Activated CD4-positive, alpha-beta memory T cell treated with anti-CD3 and anti-CD28 coated beads, Interleukin-2, amount 10 ng/mL, durations not matched to agents 7 days and 5 days (primary cell): ENCODE results near the gene MBNL1. TPM values are rescaled to one million over a fixed set of nuclear protein-coding genes. Genes with fewer than 3 reads are reported as not detected.

Source experiments
- CTCF ChIA-PET: fragments of 350-600 bp; sonication (Branson Sonifier 250); formaldehyde crosslinking; loops from one replicate; lab custom pipeline; 2021; ENCODE audit warnings: antibody characterized with exemption, inconsistent platforms; lab: Charles Lee
- POLR2A ChIA-PET: fragments of 350-600 bp; sonication (Branson Sonifier 250); formaldehyde crosslinking; loops from one replicate; lab custom pipeline; 2021; ENCODE audit warnings: antibody characterized with exemption; lab: Charles Lee
- DNase-seq: peaks from one replicate; pipeline ENCODE4 v3.0.0-alpha.2; 2020
- H3K27ac Mint-ChIP-seq: one replicate; pipeline ENCODE4 v1.8.0; 2021; ENCODE audit warnings: mild to moderate bottlenecking, mixed read lengths
- H3K27me3 Mint-ChIP-seq: one replicate; pipeline ENCODE4 v1.8.0; 2021; ENCODE audit warnings: mixed read lengths
- H3K36me3 Mint-ChIP-seq: one replicate; pipeline ENCODE4 v1.8.0; 2021; ENCODE audit warnings: low read depth, mixed read lengths
- H3K4me1 Mint-ChIP-seq: one replicate; pipeline ENCODE4 v1.8.0; 2021; ENCODE audit warnings: mixed read lengths
- H3K4me3 Mint-ChIP-seq: one replicate; pipeline ENCODE4 v1.8.0; 2021; ENCODE audit warnings: mild to moderate bottlenecking, mixed read lengths
- H3K9me3 Mint-ChIP-seq: one replicate; pipeline ENCODE4 v1.8.0; 2021; ENCODE audit warnings: mixed read lengths
- total RNA-seq, 2 experiments: library from RNA; stranded (reverse); gene quantifications; one replicate each; pipeline ENCODE4 v1.2.3, GENCODE V29; 2021

MBNL1 gene
- total RNA-seq, 2 experiments from 2014 or later, result 289 to 305 TPM

GRCh38 chr3:152348436-152349177 lies 79.9 kb downstream of the MBNL1 start:
- DNase-seq, result no peak
- H3K4me1 Mint-ChIP-seq, result peaks cover 26% of the 10 kb centered on the region
- CTCF ChIA-PET, result no interaction called here
- no peak overlapping the region for H3K4me3 Mint-ChIP-seq
- no peak overlapping the region for H3K27ac Mint-ChIP-seq
- POLR2A ChIA-PET, result no interaction called here
- no peaks in the 10 kb centered on the region for H3K9me3 Mint-ChIP-seq
- peaks cover 29% of the 10 kb centered on the region for H3K36me3 Mint-ChIP-seq
- H3K27me3 Mint-ChIP-seq, result no peaks in the 10 kb centered on the region

- no peaks in the 10 kb centered on the region for H3K9me3 Mint-ChIP-seq
- H3K4me1 Mint-ChIP-seq, result peaks cover 30% of the 10 kb centered on the region
- ChIA-PET CTCF (no interaction called here), POLR2A (no interaction called here)
- no peak overlapping the region for H3K27ac Mint-ChIP-seq
- DNase-seq, result no peak
- peaks cover 33% of the 10 kb centered on the region for H3K36me3 Mint-ChIP-seq
- H3K27me3 Mint-ChIP-seq, result no peaks in the 10 kb centered on the region
- no peak overlapping the region for H3K4me3 Mint-ChIP-seq
Observed at GRCh38 chr3:152349392-152349791, 80.7 kb downstream of the MBNL1 start.

GRCh38 chr3:152350139-152350538 lies 81.4 kb downstream of the MBNL1 start:
- Mint-ChIP-seq H3K4me3 (no peak overlapping the region), H3K4me1 (peaks cover 31% of the 10 kb centered on the region), H3K9me3 (no peaks in the 10 kb centered on the region), H3K36me3 (peaks cover 33% of the 10 kb centered on the region), H3K27ac (no peak overlapping the region), H3K27me3 (no peaks in the 10 kb centered on the region)
- ChIA-PET POLR2A (no interaction called here), CTCF (no interaction called here)
- DNase-seq, result no peak

- Mint-ChIP-seq H3K4me3 (no peak overlapping the region), H3K27ac (no peak overlapping the region)
Observed at GRCh38 chr3:152350776-152351175, 82.0 kb downstream of the MBNL1 start.

GRCh38 chr3:152352554-152352953 lies 83.8 kb downstream of the MBNL1 start:
- POLR2A ChIA-PET, result interaction anchor here (0.5 to 1.6 kb wide), 3 partner anchors 9 to 87 kb away, joined by 3 to 4 read pairs (median 3); no protein-coding TSS in a partner anchor
- CTCF ChIA-PET, result interaction anchor here (1.2 kb wide), 1 partner anchor 280 kb away, joined by 4 read pairs; no protein-coding TSS in a partner anchor
- H3K27ac Mint-ChIP-seq, result peak overlapping the region; percentile 12
- no peak overlapping the region for H3K4me3 Mint-ChIP-seq
- peaks cover 38% of the 10 kb centered on the region for H3K36me3 Mint-ChIP-seq
- DNase-seq, result no peak
- H3K9me3 Mint-ChIP-seq, result no peaks in the 10 kb centered on the region
- H3K27me3 Mint-ChIP-seq, result no peaks in the 10 kb centered on the region
- peaks cover 43% of the 10 kb centered on the region for H3K4me1 Mint-ChIP-seq

More at GRCh38 chr3:152350776-152351175, 82.0 kb downstream of the MBNL1 start:
- ChIA-PET POLR2A (no interaction called here), CTCF (no interaction called here)
- Mint-ChIP-seq H3K36me3 (peaks cover 33% of the 10 kb centered on the region), H3K9me3 (no peaks in the 10 kb centered on the region), H3K4me1 (peaks cover 34% of the 10 kb centered on the region), H3K27me3 (no peaks in the 10 kb centered on the region)
- DNase-seq, result no peak

- H3K9me3 Mint-ChIP-seq, result no peaks in the 10 kb centered on the region
- POLR2A ChIA-PET, result no interaction called here
- H3K4me3 Mint-ChIP-seq, result no peak overlapping the region
- H3K27ac Mint-ChIP-seq, result no peak overlapping the region
- CTCF ChIA-PET, result no interaction called here
- no peaks in the 10 kb centered on the region for H3K27me3 Mint-ChIP-seq
- H3K4me1 Mint-ChIP-seq, result peaks cover 50% of the 10 kb centered on the region
- peaks cover 42% of the 10 kb centered on the region for H3K36me3 Mint-ChIP-seq
- DNase-seq, result no peak
Observed at GRCh38 chr3:152353578-152353977, 84.8 kb downstream of the MBNL1 start.

GRCh38 chr3:152355744-152356665 lies 87.3 kb downstream of the MBNL1 start:
- DNase-seq, result no peak
- Mint-ChIP-seq H3K4me3 (no peak overlapping the region), H3K4me1 (peaks cover 58% of the 10 kb centered on the region), H3K36me3 (peaks cover 51% of the 10 kb centered on the region), H3K27me3 (no peaks in the 10 kb centered on the region), H3K27ac (no peak overlapping the region), H3K9me3 (no peaks in the 10 kb centered on the region)
- CTCF ChIA-PET, result no interaction called here
- POLR2A ChIA-PET, result no interaction called here

GRCh38 chr3:152356870-152357276 lies 88.1 kb downstream of the MBNL1 start:
- peaks cover 56% of the 10 kb centered on the region for H3K36me3 Mint-ChIP-seq
- no peaks in the 10 kb centered on the region for H3K9me3 Mint-ChIP-seq
- no peak overlapping the region for H3K4me3 Mint-ChIP-seq
- POLR2A ChIA-PET, result no interaction called here
- DNase-seq, result no peak
- H3K27me3 Mint-ChIP-seq, result no peaks in the 10 kb centered on the region
- peak overlapping the region; percentile 23 for H3K27ac Mint-ChIP-seq
- H3K4me1 Mint-ChIP-seq, result peaks cover 58% of the 10 kb centered on the region
- CTCF ChIA-PET, result no interaction called here

- no peaks in the 10 kb centered on the region for H3K9me3 Mint-ChIP-seq
- ChIA-PET POLR2A (no interaction called here), CTCF (no interaction called here)
- H3K27me3 Mint-ChIP-seq, result no peaks in the 10 kb centered on the region
- no peak overlapping the region for H3K27ac Mint-ChIP-seq
- peaks cover 57% of the 10 kb centered on the region for H3K36me3 Mint-ChIP-seq
- peaks cover 60% of the 10 kb centered on the region for H3K4me1 Mint-ChIP-seq
- no peak overlapping the region for H3K4me3 Mint-ChIP-seq
- DNase-seq, result no peak
Observed at GRCh38 chr3:152357587-152357986, 88.9 kb downstream of the MBNL1 start.

- DNase-seq, result no peak
- H3K9me3 Mint-ChIP-seq, result no peaks in the 10 kb centered on the region
- H3K36me3 Mint-ChIP-seq, result peaks cover 58% of the 10 kb centered on the region
- no peak overlapping the region for H3K27ac Mint-ChIP-seq
- CTCF ChIA-PET, result no interaction called here
- peaks cover 60% of the 10 kb centered on the region for H3K4me1 Mint-ChIP-seq
- POLR2A ChIA-PET, result interaction anchor here (1.2 kb wide), 2 partner anchors 13 to 22 kb away, joined by 3 read pairs; no protein-coding TSS in a partner anchor
- no peaks in the 10 kb centered on the region for H3K27me3 Mint-ChIP-seq
- no peak overlapping the region for H3K4me3 Mint-ChIP-seq
Observed at GRCh38 chr3:152359385-152360248, 90.9 kb downstream of the MBNL1 start.

- peaks cover 58% of the 10 kb centered on the region for H3K36me3 Mint-ChIP-seq
- POLR2A ChIA-PET, result interaction anchor here (1.2 kb wide), 2 partner anchors 13 to 21 kb away, joined by 3 read pairs; no protein-coding TSS in a partner anchor
- H3K27me3 Mint-ChIP-seq, result no peaks in the 10 kb centered on the region
- CTCF ChIA-PET, result no interaction called here
- H3K9me3 Mint-ChIP-seq, result no peaks in the 10 kb centered on the region
- no peak overlapping the region for H3K27ac Mint-ChIP-seq
- H3K4me3 Mint-ChIP-seq, result no peak overlapping the region
- DNase-seq, result no peak
- peaks cover 57% of the 10 kb centered on the region for H3K4me1 Mint-ChIP-seq
Observed at GRCh38 chr3:152360302-152360701, 91.6 kb downstream of the MBNL1 start.

GRCh38 chr3:152360966-152361365 lies 92.2 kb downstream of the MBNL1 start:
- Mint-ChIP-seq H3K9me3 (no peaks in the 10 kb centered on the region), H3K36me3 (peaks cover 61% of the 10 kb centered on the region), H3K4me1 (peaks cover 54% of the 10 kb centered on the region), H3K27ac (peak overlapping the region; percentile 11), H3K27me3 (no peaks in the 10 kb centered on the region), H3K4me3 (no peak overlapping the region)
- CTCF ChIA-PET, result no interaction called here
- POLR2A ChIA-PET, result interaction anchor here (1.2 kb wide), 1 partner anchor 12 kb away, joined by 3 read pairs; no protein-coding TSS in a partner anchor
- DNase-seq, result no peak
